NB4 (cell line): ENCODE results near the gene HDGFL2.

Source experiments
- TF ChIP-seq, protein P1 (sequence below): IDR thresholded peaks from one replicate; pipeline ENCODE4 v1.5.1; 2012; ENCODE audit warnings: low read depth, low read length
- TF ChIP-seq, protein P2 (sequence below): IDR thresholded peaks from 2 replicates; pipeline ENCODE4 v1.6.1; 2011; ENCODE audit warnings: low read depth, low read length

GRCh38 chr19:4550479-4551050, 78.5 kb downstream of the HDGFL2 start:
- TF ChIP-seq, protein P1, sequence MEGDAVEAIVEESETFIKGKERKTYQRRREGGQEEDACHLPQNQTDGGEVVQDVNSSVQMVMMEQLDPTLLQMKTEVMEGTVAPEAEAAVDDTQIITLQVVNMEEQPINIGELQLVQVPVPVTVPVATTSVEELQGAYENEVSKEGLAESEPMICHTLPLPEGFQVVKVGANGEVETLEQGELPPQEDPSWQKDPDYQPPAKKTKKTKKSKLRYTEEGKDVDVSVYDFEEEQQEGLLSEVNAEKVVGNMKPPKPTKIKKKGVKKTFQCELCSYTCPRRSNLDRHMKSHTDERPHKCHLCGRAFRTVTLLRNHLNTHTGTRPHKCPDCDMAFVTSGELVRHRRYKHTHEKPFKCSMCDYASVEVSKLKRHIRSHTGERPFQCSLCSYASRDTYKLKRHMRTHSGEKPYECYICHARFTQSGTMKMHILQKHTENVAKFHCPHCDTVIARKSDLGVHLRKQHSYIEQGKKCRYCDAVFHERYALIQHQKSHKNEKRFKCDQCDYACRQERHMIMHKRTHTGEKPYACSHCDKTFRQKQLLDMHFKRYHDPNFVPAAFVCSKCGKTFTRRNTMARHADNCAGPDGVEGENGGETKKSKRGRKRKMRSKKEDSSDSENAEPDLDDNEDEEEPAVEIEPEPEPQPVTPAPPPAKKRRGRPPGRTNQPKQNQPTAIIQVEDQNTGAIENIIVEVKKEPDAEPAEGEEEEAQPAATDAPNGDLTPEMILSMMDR, result no peak
- TF ChIP-seq, protein P2, sequence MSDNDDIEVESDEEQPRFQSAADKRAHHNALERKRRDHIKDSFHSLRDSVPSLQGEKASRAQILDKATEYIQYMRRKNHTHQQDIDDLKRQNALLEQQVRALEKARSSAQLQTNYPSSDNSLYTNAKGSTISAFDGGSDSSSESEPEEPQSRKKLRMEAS, result no peak
